Measurements from ENCODE around the gene ANKZF1. TPM values are rescaled to one million over a fixed set of nuclear protein-coding genes. Genes with fewer than 3 reads are reported as not detected.

The ANKZF1 gene
- polyA plus RNA-seq, 1 of the 3 experiments (the other 2 are of a cell fraction) = 22.3 TPM

DNA sequence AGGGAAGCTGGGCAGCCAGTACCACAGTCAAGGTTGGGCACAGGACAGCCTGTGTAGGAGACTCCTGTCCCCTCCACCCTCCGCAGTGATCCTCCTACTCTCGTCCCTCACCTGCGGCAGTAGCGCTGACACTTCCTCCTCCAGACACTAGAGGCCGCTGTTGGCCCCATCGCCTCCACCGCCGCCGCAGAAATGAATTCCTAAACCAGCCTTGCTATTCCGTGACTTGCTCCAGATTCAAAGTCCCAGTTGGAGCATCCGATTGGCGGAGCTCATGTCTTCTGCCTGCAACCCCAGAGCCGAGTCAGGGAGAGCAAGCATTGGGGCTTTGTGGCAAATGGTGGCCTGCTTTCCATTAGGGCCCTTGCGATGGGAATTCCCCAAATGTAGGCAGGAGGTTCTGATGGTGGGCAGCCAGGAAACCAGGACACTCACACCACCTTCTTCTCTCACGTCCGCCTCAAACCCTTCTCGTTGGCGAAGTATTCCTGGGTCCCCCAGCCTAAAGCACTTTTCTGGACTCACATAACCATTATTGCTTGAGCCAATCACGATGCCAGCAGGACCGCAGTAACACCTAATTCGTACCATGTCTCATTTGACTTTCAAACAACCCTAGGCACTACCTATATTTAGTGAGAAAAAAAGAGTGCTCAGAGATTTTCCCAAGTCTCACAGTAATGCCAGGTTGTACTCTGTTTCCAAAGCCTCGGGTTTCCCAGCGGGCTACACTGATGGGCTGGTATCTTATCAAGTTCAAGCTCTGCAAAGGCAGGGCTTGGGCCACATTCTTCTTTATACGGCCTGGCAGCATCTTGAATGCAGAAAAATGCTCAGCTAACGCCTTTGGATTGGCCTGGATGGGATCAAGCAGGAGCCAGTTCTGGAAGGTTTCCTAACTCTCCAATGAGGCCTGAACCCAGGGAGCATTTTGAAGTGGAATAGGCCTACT lies 48.4 kb downstream of the ANKZF1 start (continued):
- TF ChIP-seq, protein P1, sequence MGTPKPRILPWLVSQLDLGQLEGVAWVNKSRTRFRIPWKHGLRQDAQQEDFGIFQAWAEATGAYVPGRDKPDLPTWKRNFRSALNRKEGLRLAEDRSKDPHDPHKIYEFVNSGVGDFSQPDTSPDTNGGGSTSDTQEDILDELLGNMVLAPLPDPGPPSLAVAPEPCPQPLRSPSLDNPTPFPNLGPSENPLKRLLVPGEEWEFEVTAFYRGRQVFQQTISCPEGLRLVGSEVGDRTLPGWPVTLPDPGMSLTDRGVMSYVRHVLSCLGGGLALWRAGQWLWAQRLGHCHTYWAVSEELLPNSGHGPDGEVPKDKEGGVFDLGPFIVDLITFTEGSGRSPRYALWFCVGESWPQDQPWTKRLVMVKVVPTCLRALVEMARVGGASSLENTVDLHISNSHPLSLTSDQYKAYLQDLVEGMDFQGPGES (IDR thresholded peaks at IDR 0.05; ENCODE audit: low read depth, low read length) = no peak
- 0 out of 2 replicates have a peak, but pooled peaks have one; percentile 7 for TF ChIP-seq TAF1 (IDR thresholded peaks at IDR 0.05; ENCODE audit: borderline replicate concordance, low read depth, low read length)

DNA sequence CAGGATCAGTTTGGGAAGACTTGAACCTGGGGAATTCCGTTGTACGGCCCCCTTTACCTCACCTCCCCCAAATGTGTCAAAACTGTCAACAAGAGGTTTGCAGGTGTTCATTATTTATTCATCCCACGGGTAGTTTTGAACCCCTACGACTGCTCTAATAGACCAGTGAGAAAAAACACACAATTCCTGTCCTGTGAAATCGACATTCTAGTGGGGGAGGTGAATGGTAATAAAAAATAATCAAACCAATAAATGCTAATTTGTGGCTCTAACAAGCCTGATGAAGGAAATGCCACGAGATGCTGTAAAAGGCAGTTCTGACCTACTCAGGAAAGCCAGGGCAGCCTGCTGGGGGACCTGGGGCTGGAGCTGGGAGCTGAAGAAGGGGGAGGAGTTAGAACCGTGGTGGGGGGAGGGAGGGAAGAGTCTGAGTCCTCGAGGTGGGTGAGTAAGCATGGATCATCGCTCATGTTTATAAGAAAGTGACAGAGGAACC lies 49.1 kb downstream of the ANKZF1 start:
- no peaks in the 10 kb centered on the region for H4K20me1 ChIP-seq (ENCODE audit: insufficient read depth)
- peak overlapping the region; percentile 95 for H3K4me2 ChIP-seq
- H3K9ac ChIP-seq = peak overlapping the region; percentile 87
- peaks cover 18% of the 10 kb centered on the region for H3F3A ChIP-seq (replicated peaks; ENCODE audit: insufficient read depth)
- H3K79me2 ChIP-seq (ENCODE audit: insufficient read depth) = peaks cover 9% of the 10 kb centered on the region; the same call in 1 of the 2 replicates
- no peaks in the 10 kb centered on the region for H3K9me3 ChIP-seq
- peak overlapping the region; percentile 88 to 91 for H3K27ac ChIP-seq (ENCODE audit: low read depth in 2 of 2, low read length in 1 of 2)
- ChIA-PET CTCF (interaction anchor here (0.8 to 15.4 kb wide), 26 partner anchors 8 to 365 kb away, joined by 3 to 312 read pairs (median 4); partner anchors contain the start of genes ABCB6, ANKZF1, GLB1L and STK16), POLR2A (interaction anchor here (0.7 to 1.7 kb wide), 8 partner anchors 9 to 110 kb away, joined by 3 to 6 read pairs (median 5); partner anchors contain the start of genes ABCB6 and CNPPD1)
- WGBS (ENCODE audit: low lambda C conversion rate) = 35% methylated on average over 9 of the region's 9 CpGs
- peak overlapping the region; percentile 63; the same call in 1 of the 2 replicates for H2AFZ ChIP-seq (ENCODE audit: low read depth)
- H3K4me3 ChIP-seq (ENCODE audit: low read depth in 2 of 2, low read length in 1 of 2) = peak overlapping the region; percentile 44 to 69
- peaks cover 24 to 27% of the 10 kb centered on the region in 2 experiments for H3K4me1 ChIP-seq (ENCODE audit: control insufficient read depth in 1 of 2, insufficient read depth in 2 of 2, low read depth in 1 of 2, low read length in 1 of 2)
- no peaks in the 10 kb centered on the region for H3K27me3 ChIP-seq (ENCODE audit: insufficient read depth)
- TF ChIP-seq ELF1 (IDR thresholded peaks at IDR 0.05) (no peak), FOSL2 (IDR thresholded peaks at IDR 0.05; ENCODE audit: borderline replicate concordance, low read depth) (peak; percentile 60), NFIC (IDR thresholded peaks at IDR 0.05; ENCODE audit: borderline replicate concordance) (no peak)
- TF ChIP-seq, protein P2, sequence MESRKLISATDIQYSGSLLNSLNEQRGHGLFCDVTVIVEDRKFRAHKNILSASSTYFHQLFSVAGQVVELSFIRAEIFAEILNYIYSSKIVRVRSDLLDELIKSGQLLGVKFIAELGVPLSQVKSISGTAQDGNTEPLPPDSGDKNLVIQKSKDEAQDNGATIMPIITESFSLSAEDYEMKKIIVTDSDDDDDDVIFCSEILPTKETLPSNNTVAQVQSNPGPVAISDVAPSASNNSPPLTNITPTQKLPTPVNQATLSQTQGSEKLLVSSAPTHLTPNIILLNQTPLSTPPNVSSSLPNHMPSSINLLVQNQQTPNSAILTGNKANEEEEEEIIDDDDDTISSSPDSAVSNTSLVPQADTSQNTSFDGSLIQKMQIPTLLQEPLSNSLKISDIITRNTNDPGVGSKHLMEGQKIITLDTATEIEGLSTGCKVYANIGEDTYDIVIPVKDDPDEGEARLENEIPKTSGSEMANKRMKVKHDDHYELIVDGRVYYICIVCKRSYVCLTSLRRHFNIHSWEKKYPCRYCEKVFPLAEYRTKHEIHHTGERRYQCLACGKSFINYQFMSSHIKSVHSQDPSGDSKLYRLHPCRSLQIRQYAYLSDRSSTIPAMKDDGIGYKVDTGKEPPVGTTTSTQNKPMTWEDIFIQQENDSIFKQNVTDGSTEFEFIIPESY (IDR thresholded peaks at IDR 0.05; ENCODE audit: borderline replicate concordance, low read depth) = no peak
- TF ChIP-seq, protein P3, sequence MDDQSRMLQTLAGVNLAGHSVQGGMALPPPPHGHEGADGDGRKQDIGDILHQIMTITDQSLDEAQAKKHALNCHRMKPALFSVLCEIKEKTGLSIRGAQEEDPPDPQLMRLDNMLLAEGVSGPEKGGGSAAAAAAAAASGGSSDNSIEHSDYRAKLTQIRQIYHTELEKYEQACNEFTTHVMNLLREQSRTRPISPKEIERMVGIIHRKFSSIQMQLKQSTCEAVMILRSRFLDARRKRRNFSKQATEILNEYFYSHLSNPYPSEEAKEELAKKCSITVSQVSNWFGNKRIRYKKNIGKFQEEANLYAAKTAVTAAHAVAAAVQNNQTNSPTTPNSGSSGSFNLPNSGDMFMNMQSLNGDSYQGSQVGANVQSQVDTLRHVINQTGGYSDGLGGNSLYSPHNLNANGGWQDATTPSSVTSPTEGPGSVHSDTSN (IDR thresholded peaks at IDR 0.05) = peak; percentile 53; the same call in 1 of the 2 replicates
- TF ChIP-seq, protein P4, sequence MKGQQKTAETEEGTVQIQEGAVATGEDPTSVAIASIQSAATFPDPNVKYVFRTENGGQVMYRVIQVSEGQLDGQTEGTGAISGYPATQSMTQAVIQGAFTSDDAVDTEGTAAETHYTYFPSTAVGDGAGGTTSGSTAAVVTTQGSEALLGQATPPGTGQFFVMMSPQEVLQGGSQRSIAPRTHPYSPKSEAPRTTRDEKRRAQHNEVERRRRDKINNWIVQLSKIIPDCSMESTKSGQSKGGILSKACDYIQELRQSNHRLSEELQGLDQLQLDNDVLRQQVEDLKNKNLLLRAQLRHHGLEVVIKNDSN (IDR thresholded peaks at IDR 0.05; ENCODE audit: borderline replicate concordance, low read depth) = no peak
- no peaks in the 10 kb centered on the region for H3K9me2 ChIP-seq
- H3K36me3 ChIP-seq (replicated peaks in 1 of 2; ENCODE audit: control insufficient read depth in 1 of 2, insufficient read depth in 2 of 2, low read length in 1 of 2) = peaks cover 14 to 27% of the 10 kb centered on the region in 2 experiments
- no peak for DNase-seq

Data from SK-N-SH (cell line).